ENCODE results near the gene BMPR1A.
"Not testable (repeated sequence)": the region's sequence is repeated elsewhere in the genome, so short reads cannot be mapped to it uniquely, and the experiment has no call there.

BMPR1A gene

DNA sequence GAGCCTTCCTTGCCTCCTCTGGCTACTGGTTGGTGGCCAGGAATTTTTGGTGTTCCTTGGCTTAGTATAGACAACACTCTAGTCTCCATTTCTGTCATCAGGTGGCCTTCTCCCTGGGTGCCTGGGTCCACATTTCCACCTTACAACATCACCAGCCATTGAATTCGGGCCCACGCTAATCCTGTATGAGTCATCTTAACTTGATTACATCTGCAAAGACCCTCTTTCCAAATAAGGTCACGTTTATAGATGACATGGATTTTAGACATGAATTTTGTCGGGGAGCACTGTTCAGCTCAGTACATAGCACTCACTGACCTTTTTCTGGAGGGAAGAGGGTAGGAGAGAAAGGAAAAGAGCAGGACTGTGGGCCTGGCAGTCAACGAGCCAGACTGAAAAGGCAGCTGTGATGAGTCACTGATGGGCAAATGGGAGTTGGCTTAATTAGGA is 161.6 kb downstream of the BMPR1A start:
- no peak overlapping the region for H3K4me3 ChIP-seq (replicated peaks; ENCODE audit: low read depth, low read length)
- H3K27me3 ChIP-seq (replicated peaks; ENCODE audit: control insufficient read depth, insufficient read depth, low read length), result no peaks in the 10 kb centered on the region
- peaks cover 3% of the 10 kb centered on the region; the same call in 1 of the 2 replicates for H3K36me3 ChIP-seq (ENCODE audit: control insufficient read depth, insufficient read depth, low read length)
- TF ChIP-seq, protein P1, sequence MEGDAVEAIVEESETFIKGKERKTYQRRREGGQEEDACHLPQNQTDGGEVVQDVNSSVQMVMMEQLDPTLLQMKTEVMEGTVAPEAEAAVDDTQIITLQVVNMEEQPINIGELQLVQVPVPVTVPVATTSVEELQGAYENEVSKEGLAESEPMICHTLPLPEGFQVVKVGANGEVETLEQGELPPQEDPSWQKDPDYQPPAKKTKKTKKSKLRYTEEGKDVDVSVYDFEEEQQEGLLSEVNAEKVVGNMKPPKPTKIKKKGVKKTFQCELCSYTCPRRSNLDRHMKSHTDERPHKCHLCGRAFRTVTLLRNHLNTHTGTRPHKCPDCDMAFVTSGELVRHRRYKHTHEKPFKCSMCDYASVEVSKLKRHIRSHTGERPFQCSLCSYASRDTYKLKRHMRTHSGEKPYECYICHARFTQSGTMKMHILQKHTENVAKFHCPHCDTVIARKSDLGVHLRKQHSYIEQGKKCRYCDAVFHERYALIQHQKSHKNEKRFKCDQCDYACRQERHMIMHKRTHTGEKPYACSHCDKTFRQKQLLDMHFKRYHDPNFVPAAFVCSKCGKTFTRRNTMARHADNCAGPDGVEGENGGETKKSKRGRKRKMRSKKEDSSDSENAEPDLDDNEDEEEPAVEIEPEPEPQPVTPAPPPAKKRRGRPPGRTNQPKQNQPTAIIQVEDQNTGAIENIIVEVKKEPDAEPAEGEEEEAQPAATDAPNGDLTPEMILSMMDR (IDR thresholded peaks at IDR 0.05; ENCODE audit: insufficient read depth, low read length, poor library complexity, severe bottlenecking), result no peak
- no peak for DNase-seq (ENCODE audit: extremely low read depth, insufficient read length)

DNA sequence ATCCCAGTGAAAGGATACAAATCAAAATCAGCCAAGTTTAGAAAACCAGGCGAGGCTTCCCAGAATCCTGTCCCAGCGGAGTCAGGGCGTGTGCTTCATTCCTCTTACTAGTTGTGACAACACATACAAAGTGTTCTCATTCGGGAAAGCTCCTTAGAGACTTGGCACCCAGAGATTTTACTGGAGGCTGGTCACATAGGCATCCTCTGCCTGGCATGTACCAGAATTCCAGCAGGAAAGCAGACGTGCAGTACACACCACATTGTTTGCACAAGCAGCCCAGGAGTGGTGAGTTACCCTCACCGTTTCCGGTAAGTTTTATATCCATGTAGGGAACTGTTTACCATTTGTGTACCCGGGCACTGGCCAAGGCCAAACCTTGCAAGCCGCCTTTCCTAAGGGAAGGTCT is 166.1 kb downstream of the BMPR1A start:
- DNase-seq (ENCODE audit: extremely low read depth, insufficient read length), result no peak
- peaks cover 3% of the 10 kb centered on the region; the same call in 1 of the 2 replicates for H3K36me3 ChIP-seq (ENCODE audit: control insufficient read depth, insufficient read depth, low read length)
- TF ChIP-seq, protein P1 (IDR thresholded peaks at IDR 0.05; ENCODE audit: insufficient read depth, low read length, poor library complexity, severe bottlenecking), result no peak

DNA sequence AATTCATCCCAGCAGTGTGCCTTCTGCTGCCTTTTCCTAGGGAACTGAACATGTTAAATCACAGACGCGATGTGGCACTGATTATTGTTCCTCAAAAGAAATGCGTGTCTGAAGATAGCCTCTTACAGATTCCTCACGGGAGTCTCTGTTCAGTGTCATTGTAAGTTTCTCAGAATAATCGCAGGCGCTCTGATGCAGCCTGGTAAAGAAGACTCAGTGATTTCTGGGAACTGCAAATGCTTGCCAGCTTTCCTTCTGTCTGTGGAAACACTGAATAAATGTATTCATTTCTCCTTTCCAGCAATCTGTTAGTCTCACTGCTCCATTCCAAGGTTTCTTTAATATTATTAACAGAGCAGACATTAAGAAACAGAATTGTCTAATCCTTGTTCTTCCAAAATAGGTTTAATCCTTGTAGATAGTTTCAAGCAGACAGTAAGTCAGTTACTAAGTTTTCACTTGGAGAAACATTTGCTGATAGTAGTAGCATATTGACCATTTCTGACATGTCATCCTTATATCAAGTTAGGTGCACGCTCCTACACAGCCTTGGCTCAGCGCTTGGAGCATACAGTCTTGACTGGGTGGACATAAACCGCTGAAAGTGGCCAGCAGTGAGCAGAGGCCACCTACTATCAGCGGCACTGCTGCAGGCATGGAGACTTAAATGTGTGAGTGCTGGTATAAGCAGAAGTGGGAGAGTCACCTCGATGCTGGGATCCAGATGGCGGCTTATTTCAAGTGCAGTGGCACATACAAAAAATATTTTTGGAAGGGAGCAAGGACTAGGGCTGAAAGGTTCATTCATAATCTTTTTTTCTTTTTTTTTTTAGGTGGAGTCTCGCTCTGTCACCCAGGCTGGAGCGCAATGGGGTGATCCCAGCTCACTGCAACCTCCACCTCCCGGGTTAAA is 173.3 kb downstream of the BMPR1A start:
- TF ChIP-seq, protein P1 (IDR thresholded peaks at IDR 0.05; ENCODE audit: insufficient read depth, low read length, poor library complexity, severe bottlenecking), result no peak
- Histone ChIP-seq H3K4me3 (replicated peaks; ENCODE audit: low read depth, low read length) (no peak overlapping the region), H3K27me3 (replicated peaks; ENCODE audit: control insufficient read depth, insufficient read depth, low read length) (no peaks in the 10 kb centered on the region), H3K36me3 (ENCODE audit: control insufficient read depth, insufficient read depth, low read length) (no peaks in the 10 kb centered on the region)
- DNase-seq (ENCODE audit: extremely low read depth, insufficient read length), result no peak

More for the DNA sequence above, 166.1 kb downstream of the BMPR1A start:
- no peak overlapping the region for H3K4me3 ChIP-seq (replicated peaks; ENCODE audit: low read depth, low read length)
- no peaks in the 10 kb centered on the region for H3K27me3 ChIP-seq (replicated peaks; ENCODE audit: control insufficient read depth, insufficient read depth, low read length)

DNA sequence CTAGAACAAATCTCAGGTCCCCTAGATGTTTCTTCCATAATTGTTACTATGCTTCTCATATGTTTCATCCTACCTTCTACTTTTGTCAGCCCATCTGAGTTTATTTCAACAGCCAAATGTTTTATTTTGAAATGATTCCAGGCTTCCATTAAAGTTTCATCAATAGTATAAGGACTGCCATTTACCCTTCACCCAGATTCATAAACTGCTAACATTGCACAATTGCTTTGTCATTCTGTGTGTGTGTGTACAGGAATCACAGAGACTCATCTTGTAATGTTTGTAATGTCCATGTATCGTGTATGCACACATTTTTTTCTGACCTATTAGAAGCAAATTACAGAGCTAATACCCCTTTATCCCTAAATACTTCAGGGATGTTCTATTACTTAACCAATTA is 175.5 kb downstream of the BMPR1A start:
- no peaks in the 10 kb centered on the region for H3K27me3 ChIP-seq (replicated peaks; ENCODE audit: control insufficient read depth, insufficient read depth, low read length)
- TF ChIP-seq, protein P1 (IDR thresholded peaks at IDR 0.05; ENCODE audit: insufficient read depth, low read length, poor library complexity, severe bottlenecking), result no peak
- H3K4me3 ChIP-seq (replicated peaks; ENCODE audit: low read depth, low read length), result no peak overlapping the region
- no peaks in the 10 kb centered on the region for H3K36me3 ChIP-seq (ENCODE audit: control insufficient read depth, insufficient read depth, low read length)
- DNase-seq (ENCODE audit: extremely low read depth, insufficient read length), result no peak

DNA sequence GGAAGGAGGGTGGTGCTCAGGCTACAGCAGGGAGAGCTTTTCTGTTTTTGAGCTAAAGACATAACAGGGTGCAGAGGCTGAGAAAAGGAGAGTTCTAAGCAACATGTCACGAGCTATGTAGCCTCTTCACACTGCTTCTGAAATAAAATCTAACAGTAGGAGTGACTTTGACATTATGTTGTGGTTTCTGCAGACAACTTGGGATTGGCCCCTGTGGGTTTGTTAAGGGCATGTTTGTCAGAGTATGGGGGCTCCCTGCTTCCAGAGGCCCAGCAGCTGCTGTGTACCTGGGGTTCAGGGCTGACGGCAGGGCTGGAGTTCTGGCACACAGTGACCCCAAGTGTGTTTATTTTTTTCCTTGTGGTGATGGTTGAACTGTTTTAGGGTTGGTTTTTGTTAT is 176.3 kb downstream of the BMPR1A start:
- TF ChIP-seq, protein P1 (IDR thresholded peaks at IDR 0.05; ENCODE audit: insufficient read depth, low read length, poor library complexity, severe bottlenecking), result no peak
- Histone ChIP-seq H3K36me3 (ENCODE audit: control insufficient read depth, insufficient read depth, low read length) (no peaks in the 10 kb centered on the region), H3K27me3 (replicated peaks; ENCODE audit: control insufficient read depth, insufficient read depth, low read length) (no peaks in the 10 kb centered on the region), H3K4me3 (replicated peaks; ENCODE audit: low read depth, low read length) (no peak overlapping the region)
- DNase-seq (ENCODE audit: extremely low read depth, insufficient read length), result no peak

DNA sequence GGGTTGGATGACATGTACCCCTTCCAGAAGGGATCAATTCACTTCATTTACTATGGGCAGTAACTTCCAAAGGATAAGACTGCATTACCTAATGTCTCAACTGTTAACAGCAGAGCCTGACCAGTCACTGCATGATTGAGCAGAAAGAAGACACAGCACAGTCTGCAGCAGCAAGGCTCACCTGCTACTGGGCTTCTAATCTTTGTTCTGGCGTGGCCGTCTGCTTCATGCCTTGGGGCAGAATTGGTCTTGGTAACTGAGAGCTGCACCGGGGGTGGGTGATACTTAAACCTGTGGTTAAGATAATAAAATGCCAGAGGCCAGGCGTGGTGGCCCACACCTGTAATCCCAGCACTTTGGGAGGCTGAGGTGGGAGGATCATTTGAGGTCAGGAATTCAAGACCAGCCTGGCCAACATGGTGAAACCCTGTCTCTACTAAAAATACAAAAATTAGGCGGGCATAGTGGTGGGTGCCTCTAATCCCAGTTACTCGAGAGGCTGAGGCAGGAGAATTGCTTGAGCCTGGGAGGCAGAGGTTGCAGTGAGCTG is 177.8 kb downstream of the BMPR1A start:
- H3K36me3 ChIP-seq (ENCODE audit: control insufficient read depth, insufficient read depth, low read length); H3K4me3 ChIP-seq (replicated peaks; ENCODE audit: low read depth, low read length); DNase-seq (ENCODE audit: extremely low read depth, insufficient read length); H3K27me3 ChIP-seq (replicated peaks; ENCODE audit: control insufficient read depth, insufficient read depth, low read length): not testable (repeated sequence)

Data from GM06990 (cell line).